Ectodermal cell (in vitro differentiated cells): Measurements from ENCODE around the gene BBX.

Experiments used
- H3K27ac ChIP-seq: 2 replicates; pipeline ENCODE4 v1.7.0; 2013; ENCODE audit warnings: mild to moderate bottlenecking, low read depth, low read length; ENCODE audit not compliant: insufficient read depth, poor library complexity, severe bottlenecking
- H3K27me3 ChIP-seq: 2 replicates; pipeline ENCODE4 v1.7.0; 2013; ENCODE audit warnings: mild to moderate bottlenecking, low read length; ENCODE audit not compliant: insufficient read depth, control insufficient read depth, poor library complexity, severe bottlenecking
- H3K36me3 ChIP-seq: one replicate; pipeline ENCODE4 v1.7.0; 2013; ENCODE audit warnings: low read length; ENCODE audit not compliant: control insufficient read depth, insufficient read depth
- H3K4me1 ChIP-seq: one replicate; pipeline ENCODE4 v1.7.0; 2013; ENCODE audit warnings: low read length; ENCODE audit not compliant: control insufficient read depth, insufficient read depth
- H3K4me3 ChIP-seq: 2 replicates; pipeline ENCODE4 v1.7.0; 2013; ENCODE audit warnings: low read depth, low read length, control low read depth; ENCODE audit not compliant: insufficient read depth
- H3K9me3 ChIP-seq: 2 replicates; pipeline ENCODE4 v1.7.0; 2013; ENCODE audit warnings: mild to moderate bottlenecking, low read length, moderate library complexity; ENCODE audit not compliant: control insufficient read depth
- WGBS, 2 experiments: methylation state at CpG; one replicate each; pipeline ENCODE4 v1.1.7; 2013; ENCODE audit warnings: missing lambda C conversion rate in 2 of 2; 5-methylcytosine and 5-hydroxymethylcytosine counted together

The BBX gene

DNA sequence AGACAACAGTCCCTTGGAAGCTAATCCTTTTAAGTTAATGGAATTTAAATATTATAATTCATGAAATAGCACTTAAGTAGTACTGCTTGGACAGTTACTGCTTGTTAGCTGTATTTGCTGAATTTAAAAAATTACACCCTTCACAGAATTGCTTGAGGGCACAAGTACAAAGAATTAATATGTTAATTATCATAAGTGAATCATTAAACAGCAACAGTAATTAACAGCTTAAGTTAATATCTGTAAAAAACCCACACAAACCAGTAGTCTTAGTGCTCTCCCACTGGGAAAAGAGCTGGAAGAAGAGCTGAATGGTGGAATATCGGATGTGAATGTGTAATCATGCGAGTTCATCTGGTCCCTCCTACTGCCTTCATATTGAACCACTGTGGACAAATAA is 336.1 kb downstream of the BBX start:
- Histone ChIP-seq H3K36me3 (no peaks in the 10 kb centered on the region), H3K27ac (no peak overlapping the region), H3K4me3 (no peak overlapping the region), H3K9me3 (no peaks in the 10 kb centered on the region), H3K4me1 (no peaks in the 10 kb centered on the region), H3K27me3 (no peaks in the 10 kb centered on the region)
- WGBS, 2 experiments, result 97 to 100% methylated on average over 2 of the region's 2 CpGs
